Measurements from ENCODE around the gene NSUN4. TPM values are rescaled to one million over a fixed set of nuclear protein-coding genes. Genes with fewer than 3 reads are reported as not detected.

The NSUN4 gene
- total RNA-seq, 4 donors from 2014 or later: 15.6 to 62.3 (median 22.9) TPM

DNA sequence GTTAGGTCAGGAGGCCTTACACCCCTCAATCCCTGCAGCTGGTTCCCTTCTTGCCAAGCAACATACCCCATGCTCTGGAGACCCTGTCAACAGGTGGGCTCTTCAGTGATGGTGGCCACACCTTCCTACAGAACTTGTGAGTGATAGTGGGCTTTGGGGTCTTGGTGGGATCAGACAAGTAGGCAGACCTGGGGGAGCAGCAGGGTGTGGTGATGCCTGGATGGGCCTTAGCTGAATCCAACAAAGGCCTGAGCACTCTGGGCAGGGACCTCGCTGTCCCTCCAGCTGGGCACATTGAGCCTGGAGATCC lies 68.4 kb downstream of the NSUN4 start:
- intact Hi-C loops (cut with DNase I; ENCODE audit: low total_unique reads): loop anchor here (10.0 kb wide), 1 partner anchor 116 kb away; no protein-coding TSS in a partner anchor
- WGBS, 2 donors: 100% methylated on average over 1 of the region's 1 CpG
- H3K4me3 ChIP-seq (ENCODE audit: low read depth, poor library complexity, severe bottlenecking): no peak overlapping the region
- TF ChIP-seq POLR2A (IDR thresholded peaks at IDR 0.05): no peak
- TF ChIP-seq, protein P1, sequence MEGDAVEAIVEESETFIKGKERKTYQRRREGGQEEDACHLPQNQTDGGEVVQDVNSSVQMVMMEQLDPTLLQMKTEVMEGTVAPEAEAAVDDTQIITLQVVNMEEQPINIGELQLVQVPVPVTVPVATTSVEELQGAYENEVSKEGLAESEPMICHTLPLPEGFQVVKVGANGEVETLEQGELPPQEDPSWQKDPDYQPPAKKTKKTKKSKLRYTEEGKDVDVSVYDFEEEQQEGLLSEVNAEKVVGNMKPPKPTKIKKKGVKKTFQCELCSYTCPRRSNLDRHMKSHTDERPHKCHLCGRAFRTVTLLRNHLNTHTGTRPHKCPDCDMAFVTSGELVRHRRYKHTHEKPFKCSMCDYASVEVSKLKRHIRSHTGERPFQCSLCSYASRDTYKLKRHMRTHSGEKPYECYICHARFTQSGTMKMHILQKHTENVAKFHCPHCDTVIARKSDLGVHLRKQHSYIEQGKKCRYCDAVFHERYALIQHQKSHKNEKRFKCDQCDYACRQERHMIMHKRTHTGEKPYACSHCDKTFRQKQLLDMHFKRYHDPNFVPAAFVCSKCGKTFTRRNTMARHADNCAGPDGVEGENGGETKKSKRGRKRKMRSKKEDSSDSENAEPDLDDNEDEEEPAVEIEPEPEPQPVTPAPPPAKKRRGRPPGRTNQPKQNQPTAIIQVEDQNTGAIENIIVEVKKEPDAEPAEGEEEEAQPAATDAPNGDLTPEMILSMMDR (IDR thresholded peaks at IDR 0.05): no peak
- DNase-seq (ENCODE audit: low spot score in 2 of 2): no peak

DNA sequence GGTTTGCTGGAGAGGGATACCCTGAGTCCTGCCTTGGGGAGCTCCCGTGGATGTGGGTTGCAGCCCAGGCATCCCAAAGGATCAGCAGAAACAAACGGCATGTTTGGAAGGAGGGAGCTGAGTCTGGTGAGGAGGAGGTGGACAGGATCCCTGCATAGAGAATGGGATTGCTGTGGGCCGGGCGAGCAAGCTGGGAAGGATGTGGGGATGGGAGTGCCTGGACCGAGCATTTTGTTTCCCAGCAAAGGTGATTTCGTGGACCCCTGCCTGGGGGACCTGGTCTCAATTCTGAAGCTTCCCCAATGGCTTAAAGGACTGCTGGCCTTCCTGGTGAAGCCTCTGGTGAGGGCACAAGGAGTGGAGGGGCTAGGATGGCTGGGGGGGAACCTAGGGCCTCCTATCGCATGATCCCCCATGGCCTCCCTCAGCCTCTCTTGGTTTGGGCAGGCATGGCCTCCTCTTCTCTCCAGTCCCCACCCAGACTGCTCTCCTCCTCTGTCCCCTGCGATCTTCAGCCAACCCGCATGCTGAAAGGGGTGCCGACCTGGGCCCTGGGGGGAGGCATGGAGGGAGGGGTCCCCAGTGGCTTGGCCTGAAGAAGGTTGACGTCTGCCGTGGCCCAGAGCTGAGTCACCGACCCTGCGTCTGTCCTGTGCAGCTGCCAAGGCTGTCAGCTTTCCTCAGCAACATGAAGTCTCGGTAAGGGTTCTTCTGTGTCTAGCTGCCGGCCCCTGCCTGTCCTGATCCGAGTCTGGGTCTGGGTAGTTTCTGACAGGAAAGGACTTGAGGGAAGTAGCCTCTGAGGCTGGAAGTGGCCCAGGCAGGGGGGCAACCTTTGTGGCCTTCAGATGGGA lies 69.8 kb downstream of the NSUN4 start:
- no peak for DNase-seq (ENCODE audit: low spot score in 2 of 2)
- intact Hi-C loops (cut with DNase I; ENCODE audit: low total_unique reads): no loop called here
- no peak overlapping the region for H3K4me3 ChIP-seq (ENCODE audit: low read depth, poor library complexity, severe bottlenecking)
- TF ChIP-seq, protein P1 (IDR thresholded peaks at IDR 0.05): no peak
- no peak for TF ChIP-seq POLR2A (IDR thresholded peaks at IDR 0.05)
- WGBS, 2 donors: 71 to 75% methylated on average over 12 to 17 of the region's 17 CpGs

DNA sequence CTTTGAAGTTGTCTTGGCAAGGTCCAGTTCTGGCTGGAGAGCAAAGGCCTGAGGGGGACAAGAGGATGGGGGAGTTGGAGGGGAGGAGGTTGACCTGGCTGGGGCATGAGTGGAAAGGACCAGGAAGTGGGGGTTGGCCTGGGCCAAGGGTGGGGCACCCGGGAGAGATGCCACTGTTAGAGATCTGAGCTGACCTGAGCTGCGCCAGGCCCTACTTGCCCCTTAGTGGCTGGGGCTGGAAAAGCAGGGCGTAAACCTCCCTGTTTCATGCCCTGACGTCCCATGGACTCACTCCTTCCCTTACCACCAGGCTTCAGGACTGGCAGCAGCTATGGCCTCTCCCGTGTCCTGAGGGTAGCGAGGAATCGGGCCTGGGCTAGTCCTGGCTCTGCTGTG lies 70.4 kb downstream of the NSUN4 start:
- 59 to 75% methylated on average over 7 of the region's 7 CpGs for WGBS, 2 donors
- H3K4me3 ChIP-seq (ENCODE audit: low read depth, poor library complexity, severe bottlenecking): no peak overlapping the region
- TF ChIP-seq, protein P1 (IDR thresholded peaks at IDR 0.05): no peak
- DNase-seq (ENCODE audit: low spot score in 2 of 2): no peak
- intact Hi-C loops (cut with DNase I; ENCODE audit: low total_unique reads): no loop called here

Other genes with a start within 250 kb of the NSUN4 start
- 10 to 100 TPM in 3 of 4 donors, 1 to 10 TPM in 1; 4.4 to 18.4 (median 11.7) TPM for gene PIK3R3, start 208.2 kb upstream of the NSUN4 start, total RNA-seq
- gene TSPAN1, start 165.7 kb upstream of the NSUN4 start, total RNA-seq: 10 to 100 TPM in 1 of 4 donors, 1 to 10 TPM in 3; 2.9 to 10.9 (median 5.9) TPM
- gene P3R3URF, start 164.3 kb upstream of the NSUN4 start, total RNA-seq: not detected
- gene POMGNT1, start 142.4 kb upstream of the NSUN4 start, total RNA-seq: 10 to 100 TPM; 26.4 to 46.7 (median 36.4) TPM
- 1 to 10 TPM; 2.4 to 5.1 (median 4.0) TPM for gene LURAP1, start 137.5 kb upstream of the NSUN4 start, total RNA-seq
- gene RAD54L, start 93.0 kb upstream of the NSUN4 start, total RNA-seq: under 1 TPM; 0.19 to 0.89 (median 0.47) TPM
- 10 to 100 TPM; 74.6 to 87.8 (median 82.3) TPM for gene LRRC41, start 37.2 kb upstream of the NSUN4 start, total RNA-seq
- 100 to 1,000 TPM; 223 to 278 (median 237) TPM for gene UQCRH, start 37.1 kb upstream of the NSUN4 start, total RNA-seq
- gene FAAH, start 53.5 kb downstream of the NSUN4 start, total RNA-seq: 10 to 100 TPM; 26.3 to 30.7 (median 28.4) TPM
- gene DMBX1, start 149.0 kb downstream of the NSUN4 start, total RNA-seq: under 1 TPM in 3 of 4 donors, not detected in 1; 0.12 to 0.51 (median 0.42) TPM
- not detected for gene KNCN, start 210.8 kb downstream of the NSUN4 start, total RNA-seq

Measured in lower leg skin (tissue), 4 donors.